ENCODE data around the gene PIGQ.
"Not testable (repeated sequence)": the region's sequence is repeated elsewhere in the genome, so short reads cannot be mapped to it uniquely, and the experiment has no call there.

PIGQ gene

GRCh38 chr16:593807-594206 is 24.0 kb downstream of the PIGQ start:
- no peak overlapping the region for H3K4me3 ChIP-seq (ENCODE audit: insufficient read depth, low read depth, low read length, poor library complexity, severe bottlenecking)
- H3K27me3 ChIP-seq (replicated peaks; ENCODE audit: control insufficient read depth, insufficient read depth, low read length, poor library complexity, severe bottlenecking): no peaks in the 10 kb centered on the region
- peaks cover under 1% of the 10 kb centered on the region for H3K36me3 ChIP-seq (ENCODE audit: control insufficient read depth, insufficient read depth, low read length)
- no peak for DNase-seq
- H3K9me3 ChIP-seq (ENCODE audit: control insufficient read depth, low read length): no peaks in the 10 kb centered on the region
- H3K27ac ChIP-seq (ENCODE audit: insufficient read depth, low read length, poor library complexity, severe bottlenecking): no peak overlapping the region
- H3K4me1 ChIP-seq (ENCODE audit: control insufficient read depth, insufficient read depth, low read length, poor library complexity, severe bottlenecking): peaks cover 14% of the 10 kb centered on the region

GRCh38 chr16:595094-595528 is 25.3 kb downstream of the PIGQ start:
- Histone ChIP-seq H3K36me3 (ENCODE audit: control insufficient read depth, insufficient read depth, low read length) (peaks cover 7% of the 10 kb centered on the region), H3K4me3 (ENCODE audit: insufficient read depth, low read depth, low read length, poor library complexity, severe bottlenecking) (no peak overlapping the region), H3K9me3 (ENCODE audit: control insufficient read depth, low read length) (no peaks in the 10 kb centered on the region), H3K27me3 (replicated peaks; ENCODE audit: control insufficient read depth, insufficient read depth, low read length, poor library complexity, severe bottlenecking) (no peaks in the 10 kb centered on the region), H3K27ac (ENCODE audit: insufficient read depth, low read length, poor library complexity, severe bottlenecking) (no peak overlapping the region), H3K4me1 (ENCODE audit: control insufficient read depth, insufficient read depth, low read length, poor library complexity, severe bottlenecking) (peaks cover 14% of the 10 kb centered on the region)
- DNase-seq: no peak

GRCh38 chr16:595942-596735 is 26.4 kb downstream of the PIGQ start:
- DNase-seq: no peak
- H3K4me3 ChIP-seq (ENCODE audit: insufficient read depth, low read depth, low read length, poor library complexity, severe bottlenecking): no peak overlapping the region
- H3K4me1 ChIP-seq (ENCODE audit: control insufficient read depth, insufficient read depth, low read length, poor library complexity, severe bottlenecking): peaks cover 5% of the 10 kb centered on the region
- no peaks in the 10 kb centered on the region for H3K27me3 ChIP-seq (replicated peaks; ENCODE audit: control insufficient read depth, insufficient read depth, low read length, poor library complexity, severe bottlenecking)
- H3K9me3 ChIP-seq (ENCODE audit: control insufficient read depth, low read length): no peaks in the 10 kb centered on the region
- no peak overlapping the region for H3K27ac ChIP-seq (ENCODE audit: insufficient read depth, low read length, poor library complexity, severe bottlenecking)
- H3K36me3 ChIP-seq (ENCODE audit: control insufficient read depth, insufficient read depth, low read length): peaks cover 7% of the 10 kb centered on the region

- Histone ChIP-seq H3K4me3 (ENCODE audit: insufficient read depth, low read depth, low read length, poor library complexity, severe bottlenecking) (no peak overlapping the region), H3K4me1 (ENCODE audit: control insufficient read depth, insufficient read depth, low read length, poor library complexity, severe bottlenecking) (peaks cover 2% of the 10 kb centered on the region), H3K9me3 (ENCODE audit: control insufficient read depth, low read length) (no peaks in the 10 kb centered on the region), H3K36me3 (ENCODE audit: control insufficient read depth, insufficient read depth, low read length) (peaks cover 7% of the 10 kb centered on the region), H3K27ac (ENCODE audit: insufficient read depth, low read length, poor library complexity, severe bottlenecking) (no peak overlapping the region), H3K27me3 (replicated peaks; ENCODE audit: control insufficient read depth, insufficient read depth, low read length, poor library complexity, severe bottlenecking) (no peaks in the 10 kb centered on the region)
- no peak for DNase-seq
These were observed 26.9 kb downstream of the PIGQ start for GRCh38 chr16:596736-597060.

- not testable (repeated sequence) for H3K36me3 ChIP-seq (ENCODE audit: control insufficient read depth, insufficient read depth, low read length); H3K4me1 ChIP-seq (ENCODE audit: control insufficient read depth, insufficient read depth, low read length, poor library complexity, severe bottlenecking); DNase-seq; H3K9me3 ChIP-seq (ENCODE audit: control insufficient read depth, low read length); H3K27me3 ChIP-seq (replicated peaks; ENCODE audit: control insufficient read depth, insufficient read depth, low read length, poor library complexity, severe bottlenecking); H3K27ac ChIP-seq (ENCODE audit: insufficient read depth, low read length, poor library complexity, severe bottlenecking); H3K4me3 ChIP-seq (ENCODE audit: insufficient read depth, low read depth, low read length, poor library complexity, severe bottlenecking)
These were observed 27.9 kb downstream of the PIGQ start for GRCh38 chr16:597655-598054.

GRCh38 chr16:598823-599739 is 29.3 kb downstream of the PIGQ start:
- H3K4me1 ChIP-seq (ENCODE audit: control insufficient read depth, insufficient read depth, low read length, poor library complexity, severe bottlenecking): no peaks in the 10 kb centered on the region
- no peak overlapping the region for H3K4me3 ChIP-seq (ENCODE audit: insufficient read depth, low read depth, low read length, poor library complexity, severe bottlenecking)
- peaks cover 7% of the 10 kb centered on the region for H3K36me3 ChIP-seq (ENCODE audit: control insufficient read depth, insufficient read depth, low read length)
- H3K9me3 ChIP-seq (ENCODE audit: control insufficient read depth, low read length): no peaks in the 10 kb centered on the region
- no peak for DNase-seq
- H3K27ac ChIP-seq (ENCODE audit: insufficient read depth, low read length, poor library complexity, severe bottlenecking): no peak overlapping the region
- H3K27me3 ChIP-seq (replicated peaks; ENCODE audit: control insufficient read depth, insufficient read depth, low read length, poor library complexity, severe bottlenecking): no peaks in the 10 kb centered on the region

- Histone ChIP-seq H3K4me1 (ENCODE audit: control insufficient read depth, insufficient read depth, low read length, poor library complexity, severe bottlenecking) (no peaks in the 10 kb centered on the region), H3K27ac (ENCODE audit: insufficient read depth, low read length, poor library complexity, severe bottlenecking) (no peak overlapping the region), H3K4me3 (ENCODE audit: insufficient read depth, low read depth, low read length, poor library complexity, severe bottlenecking) (no peak overlapping the region), H3K36me3 (ENCODE audit: control insufficient read depth, insufficient read depth, low read length) (peaks cover 7% of the 10 kb centered on the region), H3K27me3 (replicated peaks; ENCODE audit: control insufficient read depth, insufficient read depth, low read length, poor library complexity, severe bottlenecking) (no peaks in the 10 kb centered on the region), H3K9me3 (ENCODE audit: control insufficient read depth, low read length) (no peaks in the 10 kb centered on the region)
- no peak for DNase-seq
These were observed 31.0 kb downstream of the PIGQ start for GRCh38 chr16:600781-601180.

GRCh38 chr16:603933-604332 is 34.2 kb downstream of the PIGQ start:
- Histone ChIP-seq H3K9me3 (ENCODE audit: control insufficient read depth, low read length) (no peaks in the 10 kb centered on the region), H3K27ac (ENCODE audit: insufficient read depth, low read length, poor library complexity, severe bottlenecking) (no peak overlapping the region)
- no peak for DNase-seq

GRCh38 chr16:606656-607307 is 37.0 kb downstream of the PIGQ start:
- Histone ChIP-seq H3K27ac (ENCODE audit: insufficient read depth, low read length, poor library complexity, severe bottlenecking) (no peak overlapping the region), H3K9me3 (ENCODE audit: control insufficient read depth, low read length) (no peaks in the 10 kb centered on the region), H3K27me3 (replicated peaks; ENCODE audit: control insufficient read depth, insufficient read depth, low read length, poor library complexity, severe bottlenecking) (no peaks in the 10 kb centered on the region), H3K36me3 (ENCODE audit: control insufficient read depth, insufficient read depth, low read length) (no peaks in the 10 kb centered on the region), H3K4me3 (ENCODE audit: insufficient read depth, low read depth, low read length, poor library complexity, severe bottlenecking) (no peak overlapping the region), H3K4me1 (ENCODE audit: control insufficient read depth, insufficient read depth, low read length, poor library complexity, severe bottlenecking) (no peaks in the 10 kb centered on the region)
- no peak for DNase-seq

More at GRCh38 chr16:603933-604332, 34.2 kb downstream of the PIGQ start:
- H3K36me3 ChIP-seq (ENCODE audit: control insufficient read depth, insufficient read depth, low read length): peaks cover 5% of the 10 kb centered on the region
- no peaks in the 10 kb centered on the region for H3K27me3 ChIP-seq (replicated peaks; ENCODE audit: control insufficient read depth, insufficient read depth, low read length, poor library complexity, severe bottlenecking)
- no peaks in the 10 kb centered on the region for H3K4me1 ChIP-seq (ENCODE audit: control insufficient read depth, insufficient read depth, low read length, poor library complexity, severe bottlenecking)
- no peak overlapping the region for H3K4me3 ChIP-seq (ENCODE audit: insufficient read depth, low read depth, low read length, poor library complexity, severe bottlenecking)

Data from effector memory CD4-positive, alpha-beta T cell (primary cell).